HG03575 (cell line): ENCODE measurements around the gene PID1.

Experiments
- ATAC-seq: cut with Tn5 transposase; IDR thresholded peaks from one replicate; pipeline ENCODE4 v1.9.1; 2021; ENCODE audit not compliant: unreplicated experiment, insufficient number of reproducible peaks, low FRiP score; ENCODE audit errors: extremely low read depth

Gene PID1

DNA sequence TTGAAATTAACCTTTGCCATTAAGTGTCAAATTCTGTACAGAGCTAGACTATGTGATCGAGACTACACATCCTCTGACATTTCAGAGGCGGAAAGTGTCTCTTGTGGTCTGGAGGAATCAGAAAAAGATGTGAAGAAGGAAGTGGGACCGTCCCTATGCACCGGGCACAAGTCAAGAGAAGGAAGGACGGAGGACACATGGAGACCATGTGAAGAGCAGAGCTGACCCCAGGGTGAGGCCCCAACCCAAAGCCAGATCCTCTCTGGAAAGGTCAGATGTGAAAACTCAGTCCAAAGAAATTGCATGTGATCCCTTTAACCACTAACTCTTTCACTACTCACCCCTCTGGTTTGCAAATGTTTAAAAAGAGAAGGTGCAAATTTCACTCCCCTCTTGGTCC, 92.4 kb downstream of the PID1 start:
- ATAC-seq = no peak

DNA sequence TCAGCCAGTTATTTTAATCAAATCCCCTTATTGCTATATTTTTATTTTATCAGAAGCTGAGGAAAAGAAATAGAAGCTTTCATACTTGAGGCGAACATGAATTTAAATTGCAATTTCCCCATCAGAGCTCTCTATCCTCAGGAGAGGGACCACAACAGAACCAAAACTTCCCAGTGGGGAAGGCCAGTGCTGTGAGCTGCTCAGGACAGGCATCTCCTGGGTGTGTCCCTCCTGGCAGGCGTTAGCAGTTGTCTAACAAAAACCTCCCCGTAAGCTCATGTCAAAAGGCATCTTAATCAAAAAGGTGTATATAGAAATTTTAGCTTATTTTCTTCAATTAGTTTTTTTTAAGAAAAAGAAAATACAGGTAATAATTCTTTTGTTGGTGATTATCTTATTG, 93.0 kb downstream of the PID1 start:
- no peak for ATAC-seq

DNA sequence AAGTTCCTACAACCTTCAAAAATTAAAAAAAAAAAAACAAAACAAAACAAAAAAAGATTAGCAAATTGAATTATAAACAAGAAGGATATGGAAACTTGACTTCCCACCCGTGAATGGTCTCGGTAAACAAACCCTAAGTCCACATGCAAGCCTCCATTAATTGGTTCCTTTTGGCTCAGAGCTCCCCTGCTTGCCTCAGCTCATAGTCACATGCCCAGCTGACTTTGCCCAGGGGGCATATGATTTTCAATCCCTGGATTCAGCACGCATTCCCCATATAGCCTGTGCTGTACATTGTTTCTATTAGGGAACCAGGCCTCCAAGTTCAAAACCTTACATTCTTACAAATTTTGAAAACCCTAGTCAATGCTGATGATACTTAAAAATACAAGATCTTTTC, 95.0 kb downstream of the PID1 start:
- ATAC-seq = no peak

DNA sequence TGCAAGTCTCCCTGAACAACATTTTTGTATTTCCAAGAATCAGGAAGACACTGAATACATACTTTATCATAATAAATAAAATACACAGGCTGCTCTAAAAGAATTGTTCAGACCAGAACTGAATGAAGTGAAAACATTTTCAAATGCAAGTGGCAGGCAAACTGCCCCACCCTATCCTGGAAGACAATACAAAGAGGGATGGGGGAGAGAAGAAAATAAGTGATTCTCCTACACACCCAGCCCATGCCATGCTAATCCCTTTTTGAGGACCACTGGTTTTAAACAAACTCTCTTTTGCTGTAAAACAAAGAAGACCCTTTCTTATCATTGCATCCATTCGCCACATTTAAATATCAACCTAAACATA, 95.6 kb downstream of the PID1 start:
- no peak for ATAC-seq

DNA sequence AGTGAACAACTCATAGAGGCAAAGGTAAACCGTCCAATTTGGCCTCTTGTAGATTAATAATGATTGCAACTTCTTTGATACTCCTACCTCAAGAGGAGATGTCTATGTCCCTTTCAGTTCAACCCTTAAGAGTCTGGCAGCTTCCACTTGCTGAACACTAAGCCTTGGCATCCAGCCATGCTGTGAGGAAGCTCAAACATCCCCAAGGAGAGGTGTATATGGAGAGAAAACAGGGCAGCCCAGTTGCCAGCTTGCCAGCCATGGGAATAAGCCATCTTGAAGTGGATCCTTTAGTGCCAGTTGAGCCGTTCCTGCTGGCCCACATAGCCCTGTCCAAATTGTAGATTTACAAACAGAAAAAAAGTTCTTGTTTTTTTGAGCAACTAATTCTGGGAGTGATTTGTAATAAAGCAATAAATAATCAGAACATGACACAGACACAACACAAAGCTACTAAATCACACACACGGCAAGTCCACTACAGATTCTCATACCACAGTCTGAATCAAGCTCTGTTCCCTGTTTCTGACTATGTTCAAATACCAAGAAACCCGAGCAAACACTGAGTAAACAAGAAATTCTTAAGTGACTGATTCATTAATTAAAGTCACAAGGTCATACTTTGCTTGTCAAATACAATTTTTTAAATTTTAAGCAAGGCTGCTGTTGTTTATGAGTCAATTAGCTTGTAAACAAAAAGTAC, 96.1 kb downstream of the PID1 start:
- ATAC-seq = no peak

DNA sequence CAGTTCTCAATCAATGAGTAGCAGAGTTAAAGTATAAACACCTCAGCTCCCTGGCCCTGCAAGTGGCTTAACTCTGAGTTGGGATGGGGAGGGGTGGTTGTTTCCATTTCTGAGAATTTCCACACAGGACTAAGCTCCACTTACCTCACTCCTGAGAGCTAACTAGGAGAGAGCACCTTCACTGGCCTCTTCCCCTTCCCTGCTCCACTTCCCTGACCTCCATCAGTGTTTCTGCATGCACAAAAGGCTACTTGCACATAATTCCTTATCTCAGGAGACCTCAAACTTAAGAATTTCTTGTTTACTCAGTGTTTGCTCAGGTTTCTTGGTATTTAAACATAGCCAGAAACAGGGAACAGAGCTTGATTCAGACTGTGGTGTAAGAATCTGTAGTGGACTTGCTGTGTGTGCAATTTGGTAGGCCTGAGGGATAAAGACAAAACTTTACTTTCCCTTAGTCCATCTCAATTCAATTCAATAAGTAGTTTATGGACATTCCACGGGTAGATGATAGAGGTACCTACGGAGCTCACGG, 97.2 kb downstream of the PID1 start:
- ATAC-seq = no peak

DNA sequence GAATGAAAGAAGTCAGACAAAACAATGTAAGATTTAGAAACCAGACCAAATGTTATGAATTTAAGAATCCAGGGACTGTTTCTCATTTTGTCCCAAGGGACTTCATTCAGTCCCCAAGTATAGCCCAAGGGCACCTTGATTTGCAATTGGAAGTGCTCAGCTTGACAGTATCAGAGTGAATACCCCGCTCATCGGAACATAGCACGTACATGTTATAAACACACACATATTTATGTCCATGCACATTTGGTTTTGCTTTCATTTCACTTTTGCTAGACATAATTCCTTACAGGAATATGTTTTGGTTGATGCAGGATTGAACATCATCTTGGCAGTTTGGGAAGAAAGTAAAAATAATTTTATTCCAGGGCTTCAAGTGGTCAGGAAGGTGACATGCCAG, 100.2 kb downstream of the PID1 start:
- no peak for ATAC-seq

DNA sequence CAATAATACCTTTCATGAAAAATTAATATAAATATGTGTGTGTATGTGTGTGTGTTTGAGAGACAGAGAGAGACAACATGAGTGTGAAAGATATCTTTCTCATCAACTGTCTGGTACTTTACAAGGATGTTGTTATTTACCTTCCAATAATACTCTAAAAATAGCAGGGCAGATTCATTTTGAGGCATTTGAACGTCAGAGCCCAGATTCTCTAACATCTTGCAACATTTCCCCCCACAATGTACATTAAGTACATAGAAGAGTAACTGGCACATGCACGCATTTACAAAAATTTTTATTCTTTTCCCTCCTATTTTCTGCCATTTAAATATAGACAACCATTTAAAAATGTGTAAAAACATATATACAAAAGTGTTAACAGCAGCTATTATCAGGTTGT, 100.9 kb downstream of the PID1 start:
- ATAC-seq = no peak

DNA sequence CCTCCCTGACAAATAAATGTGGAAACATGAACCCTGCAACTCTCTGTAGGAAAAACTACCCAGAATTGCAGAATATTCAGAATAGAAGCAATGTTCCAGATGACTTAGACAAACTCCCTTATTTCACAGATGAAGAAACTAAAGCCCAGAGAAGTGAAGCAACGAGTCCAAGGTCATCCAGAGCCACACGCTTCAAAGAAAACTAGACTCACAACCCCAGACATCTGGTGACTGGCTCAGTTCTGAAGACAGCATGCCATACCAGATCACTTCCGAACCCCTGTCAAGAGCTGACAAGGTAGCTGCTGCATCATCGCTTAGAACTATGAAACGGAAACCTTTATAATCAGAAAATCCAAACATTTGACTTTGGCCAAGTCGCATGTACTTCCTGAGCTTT, 101.3 kb downstream of the PID1 start:
- no peak for ATAC-seq

DNA sequence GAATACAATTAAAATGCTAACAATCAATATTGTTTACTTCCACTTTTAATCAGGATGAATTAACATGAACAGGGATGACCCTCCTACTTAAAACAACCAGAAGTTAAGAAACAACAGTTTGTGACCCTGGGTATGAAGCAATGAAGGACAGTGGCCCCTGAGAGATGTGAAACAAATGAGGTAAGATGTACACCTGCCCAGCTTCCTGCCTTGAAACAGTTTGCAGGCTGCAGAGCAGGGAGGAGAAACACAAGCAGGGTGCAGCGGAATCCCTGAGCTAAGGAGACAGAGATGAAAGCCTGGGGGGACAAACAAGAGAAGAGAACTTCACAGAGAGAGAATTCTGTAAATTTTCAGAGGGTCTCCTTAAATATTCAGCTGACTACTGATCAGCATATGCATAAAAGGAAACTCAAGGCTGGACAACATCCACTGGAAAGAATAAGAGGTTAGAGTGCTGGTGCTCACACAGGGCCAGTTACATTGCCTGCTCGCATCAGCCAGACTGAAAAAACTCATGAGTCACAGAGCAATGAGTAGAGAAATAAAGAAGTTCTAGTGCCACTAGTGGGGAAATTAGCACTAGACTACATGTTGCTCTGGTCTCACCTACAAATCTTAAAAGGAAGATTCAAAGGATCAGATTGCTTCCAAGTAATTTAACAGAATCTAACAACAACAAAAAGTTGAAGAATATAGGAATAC, 106.4 kb downstream of the PID1 start:
- ATAC-seq = no peak

DNA sequence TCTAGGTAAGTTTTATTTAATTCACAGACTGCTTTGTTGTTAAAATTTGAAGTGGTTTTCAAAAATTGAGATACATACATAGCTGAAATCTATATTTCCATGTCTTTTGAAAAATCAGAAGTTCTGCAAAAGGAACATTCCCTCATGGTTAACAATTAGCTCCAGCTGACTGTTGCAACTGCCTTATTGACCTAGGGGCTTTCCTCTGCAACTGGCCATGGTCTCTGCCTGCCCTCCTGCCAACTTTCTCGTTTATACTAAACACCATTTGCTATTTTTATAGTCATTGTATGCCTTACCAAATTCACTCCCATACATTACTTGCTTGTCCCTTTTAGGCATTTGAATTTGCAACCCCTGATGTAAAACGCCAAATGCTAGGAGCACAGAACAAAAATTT, 107.2 kb downstream of the PID1 start:
- ATAC-seq = no peak

DNA sequence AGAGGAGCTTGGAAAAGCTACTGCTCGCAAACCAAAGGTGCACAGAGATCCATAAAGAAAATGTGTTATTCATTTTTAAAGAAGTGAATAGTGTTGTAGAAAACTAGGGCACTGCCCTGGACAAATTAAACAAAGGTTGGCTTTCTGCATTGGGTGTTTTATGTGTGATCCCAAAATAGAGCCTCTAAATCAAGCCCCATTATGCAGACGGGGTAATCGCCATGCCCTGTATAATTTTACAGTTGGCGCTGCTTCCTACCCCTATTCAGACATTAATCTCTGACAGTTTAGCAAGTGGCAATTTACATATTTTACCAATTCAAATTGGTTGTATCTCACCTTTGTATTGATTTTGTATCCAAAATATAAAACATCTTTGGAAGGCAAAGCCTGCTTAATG, 109.1 kb downstream of the PID1 start:
- no peak for ATAC-seq

DNA sequence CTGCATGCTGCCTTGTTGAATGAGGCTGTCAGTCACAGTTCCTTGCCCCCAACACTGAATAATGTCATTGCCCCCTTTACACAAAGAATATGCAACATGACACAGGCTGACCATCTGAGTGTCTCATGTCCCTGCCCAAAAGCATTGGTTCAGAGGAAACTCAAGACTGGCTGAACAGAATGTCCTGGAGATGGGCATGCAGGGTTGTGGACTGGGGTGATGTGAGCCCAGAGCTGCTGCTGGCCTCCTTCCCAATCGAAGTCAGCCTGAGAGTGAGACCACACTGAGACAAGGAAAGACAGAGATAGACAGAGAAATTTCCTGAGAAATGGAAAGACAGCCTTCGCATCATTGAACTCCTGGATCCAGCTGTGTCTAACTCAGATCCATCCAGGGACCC, 110.1 kb downstream of the PID1 start:
- no peak for ATAC-seq

DNA sequence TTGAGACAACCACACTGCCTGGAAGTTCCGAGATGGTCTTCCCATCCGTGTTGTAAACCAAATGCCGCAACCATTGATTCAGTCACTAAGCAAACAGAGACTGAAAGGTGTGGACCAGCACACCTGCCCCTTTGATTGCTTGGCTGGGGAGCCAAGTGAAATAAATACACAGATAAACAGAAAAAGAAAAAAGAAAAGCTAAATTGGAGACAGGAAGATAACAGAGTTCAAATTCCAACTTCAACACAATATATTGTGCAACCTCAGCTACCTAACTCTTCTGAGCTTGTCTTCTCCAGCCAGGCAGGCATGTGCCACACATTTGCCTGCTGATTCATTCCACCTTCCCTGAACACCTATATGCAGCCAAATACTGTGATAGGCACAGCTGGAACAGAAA, 110.9 kb downstream of the PID1 start:
- ATAC-seq = no peak

DNA sequence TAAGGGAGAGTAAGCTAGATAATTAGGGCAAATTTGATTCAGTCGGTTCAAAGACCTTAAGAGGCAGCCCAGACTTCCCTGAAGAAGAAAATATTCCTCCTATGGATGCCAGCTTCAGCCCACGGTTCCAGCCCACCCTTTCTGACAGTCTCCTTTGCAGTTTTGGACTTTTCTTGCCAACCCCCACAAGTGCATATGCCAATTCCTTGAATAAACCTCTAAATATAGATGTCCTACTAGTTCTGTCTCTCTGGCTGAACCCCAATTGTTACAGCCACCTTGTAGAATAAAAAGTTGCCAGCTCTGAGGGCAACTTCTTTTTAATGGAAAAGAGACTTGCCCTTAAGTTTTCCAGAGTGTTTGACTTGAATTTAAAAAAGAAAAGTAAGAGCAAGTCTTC, 111.7 kb downstream of the PID1 start:
- no peak for ATAC-seq

DNA sequence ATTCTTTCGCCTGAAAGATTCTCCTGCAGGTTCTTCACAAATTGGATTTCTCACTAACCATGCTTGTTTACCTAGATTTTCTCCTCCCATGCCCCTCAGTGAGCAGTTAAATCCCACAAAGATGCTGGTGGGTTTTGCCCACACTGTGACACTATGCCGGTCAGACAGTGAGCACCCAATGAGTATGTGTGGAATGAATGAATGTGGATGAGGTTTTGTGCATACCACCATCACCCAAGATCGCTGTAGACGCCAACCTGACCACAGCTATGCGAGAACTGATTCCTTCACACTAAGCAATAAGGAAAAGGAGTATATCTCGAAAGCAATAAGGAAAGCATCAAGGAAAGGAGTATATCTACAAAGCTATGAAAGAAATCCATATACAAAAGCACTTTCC, 116.7 kb downstream of the PID1 start:
- no peak for ATAC-seq

DNA sequence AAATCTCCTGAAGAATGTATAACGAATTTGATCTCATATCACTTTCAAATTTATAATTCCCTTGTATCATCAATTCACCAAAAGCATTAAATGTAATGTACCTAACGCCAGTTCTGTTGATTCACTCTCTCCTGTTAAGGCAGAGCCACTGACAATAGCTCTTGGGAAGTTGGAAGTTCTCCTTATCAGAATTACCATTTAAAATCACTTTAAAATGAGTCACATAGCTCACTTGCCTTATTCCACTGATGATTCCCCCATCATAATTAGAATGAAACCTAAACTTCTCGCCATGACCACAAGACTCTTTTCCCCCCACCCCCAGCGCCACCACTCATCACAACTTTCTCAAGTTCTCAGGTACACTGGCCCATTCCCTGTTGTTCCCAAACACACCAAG, 117.1 kb downstream of the PID1 start:
- ATAC-seq = no peak

DNA sequence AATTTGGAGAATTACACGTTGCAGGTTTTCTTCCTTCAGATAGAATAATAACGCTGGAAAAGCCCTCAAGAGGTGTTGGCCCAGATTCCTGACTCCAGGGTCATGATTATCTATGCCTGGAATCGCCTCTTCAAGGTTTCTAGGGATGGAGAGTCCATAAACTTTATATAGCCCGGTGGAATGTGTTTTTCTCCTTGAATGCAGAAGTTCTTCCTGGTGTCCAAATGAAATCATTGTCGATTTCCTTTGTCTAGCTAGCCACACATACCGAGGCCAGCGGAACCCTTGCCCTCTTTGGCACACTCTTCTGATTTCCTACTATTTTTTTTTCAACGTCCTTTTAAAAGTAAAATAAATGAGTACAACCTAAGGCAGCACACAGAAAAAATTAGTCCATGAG, 117.8 kb downstream of the PID1 start:
- ATAC-seq = no peak

DNA sequence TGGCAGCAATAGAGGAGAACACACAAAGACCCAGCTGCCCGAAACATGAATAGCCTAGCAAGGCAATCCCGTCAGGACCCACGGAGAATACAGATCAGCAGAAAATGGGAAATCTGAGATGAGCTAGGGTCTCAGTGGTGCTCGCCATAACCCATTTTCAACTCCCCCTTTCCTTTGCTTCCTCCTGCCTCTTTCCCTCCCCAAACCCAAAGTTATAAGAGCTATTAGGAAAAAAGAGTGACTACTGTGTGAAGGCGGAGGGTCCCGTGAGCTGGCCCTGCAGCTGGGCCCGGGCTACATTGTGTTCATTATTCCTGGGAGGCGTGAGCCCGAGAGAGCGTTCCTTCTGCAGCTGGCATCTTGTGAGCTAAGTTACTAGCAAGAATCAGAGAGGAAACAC, 118.4 kb downstream of the PID1 start:
- ATAC-seq = no peak

DNA sequence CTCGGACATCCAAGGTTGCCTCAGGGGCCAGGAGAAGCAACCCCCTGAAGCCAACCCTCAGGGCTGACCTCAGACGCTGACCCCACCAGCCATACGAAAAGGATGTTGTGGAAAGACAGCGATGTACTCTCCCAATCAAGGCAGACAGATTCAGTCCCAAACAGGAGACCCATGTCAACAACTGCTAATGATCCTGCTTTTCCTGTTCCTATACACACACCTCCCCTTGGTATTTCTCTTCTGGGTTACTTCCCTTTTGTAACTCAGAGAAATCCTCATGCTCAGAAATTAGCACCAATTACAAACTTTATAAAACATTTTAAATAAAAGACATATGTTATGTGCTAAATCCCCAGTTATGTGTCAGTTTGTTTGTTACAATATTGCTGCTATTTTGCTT, 120.8 kb downstream of the PID1 start:
- no peak for ATAC-seq
